Neural cell (in vitro differentiated cells): ENCODE results near the gene MAST4. TPM values are rescaled to one million over a fixed set of nuclear protein-coding genes. Genes with fewer than 3 reads are reported as not detected.

ENCODE experiments used
- H2AFZ ChIP-seq: fragments of 200-600, 300-800 bp; sonication (generic), shearing (Covaris generic); 2 replicates; pipeline ENCODE4 v1.6.0; 2014; ENCODE audit warnings: low read depth, mild to moderate bottlenecking, antibody characterized with exemption, low read length, moderate library complexity
- H3F3A ChIP-seq: fragments of 200-600 bp; shearing (Covaris generic); 2 replicates; pipeline ENCODE4 v1.6.1; 2016; ENCODE audit warnings: mild to moderate bottlenecking, moderate library complexity, mixed read lengths, antibody characterized with exemption, low read length; ENCODE audit not compliant: insufficient read depth, poor library complexity, severe bottlenecking
- H3K27ac ChIP-seq: fragments of 200-600, 300-800 bp; sonication (generic), shearing (Covaris generic); 2 replicates; pipeline ENCODE4 v1.5.1; 2014; ENCODE audit warnings: mild to moderate bottlenecking, low read length, moderate library complexity
- H3K27me3 ChIP-seq: fragments of 300-800, 200-600 bp; sonication (generic), shearing (Covaris generic); 2 replicates; pipeline ENCODE4 v1.6.0; 2014; ENCODE audit warnings: mild to moderate bottlenecking, low read depth, low read length, moderate library complexity; ENCODE audit not compliant: insufficient read depth
- H3K36me3 ChIP-seq: fragments of 300-800, 200-600 bp; sonication (generic), shearing (Covaris generic); 2 replicates; pipeline ENCODE4 v1.5.1; 2014; ENCODE audit warnings: mild to moderate bottlenecking, antibody characterized with exemption, low read length, moderate library complexity; ENCODE audit not compliant: insufficient read depth
- H3K4me2 ChIP-seq: fragments of 300-800, 200-600 bp; sonication (generic), shearing (Covaris generic); 2 replicates; pipeline ENCODE4 v1.6.0; 2014; ENCODE audit warnings: mild to moderate bottlenecking, low read length
- H3K4me3 ChIP-seq: fragments of 300-800, 200-600 bp; sonication (generic), shearing (Covaris generic); 2 replicates; pipeline ENCODE4 v1.5.1; 2014; ENCODE audit warnings: mild to moderate bottlenecking, low read length, moderate library complexity
- H3K79me2 ChIP-seq: fragments of 200-600 bp; shearing (Covaris generic); replicated peaks from 2 replicates; pipeline ENCODE4 v1.6.0; 2014; ENCODE audit warnings: mild to moderate bottlenecking, low read length, moderate library complexity; ENCODE audit not compliant: insufficient read depth
- H3K9ac ChIP-seq: fragments of 300-800, 200-600 bp; sonication (generic), shearing (Covaris generic); 2 replicates; pipeline ENCODE4 v1.6.1; 2016; ENCODE audit warnings: mild to moderate bottlenecking, low read length, mixed read lengths
- H3K9me2 ChIP-seq: fragments of 200-600 bp; shearing (Covaris generic); 2 replicates; pipeline ENCODE4 v1.6.1; 2016; ENCODE audit warnings: mild to moderate bottlenecking, low read length, mixed read lengths; ENCODE audit not compliant: insufficient read depth
- H3K9me3 ChIP-seq: fragments of 200-600, 300-800 bp; sonication (generic), shearing (Covaris generic); 2 replicates; pipeline ENCODE4 v1.6.1; 2016; ENCODE audit warnings: mild to moderate bottlenecking, mixed run types, low read length, moderate library complexity, mixed read lengths
- H4K20me1 ChIP-seq: fragments of 200-600 bp; shearing (Covaris generic); 2 replicates; pipeline ENCODE4 v1.6.1; 2016; ENCODE audit warnings: mild to moderate bottlenecking, mixed run types; ENCODE audit not compliant: insufficient read depth
- CTCF ChIP-seq: fragments of 450-650 bp; IDR thresholded peaks from 2 replicates; pipeline ENCODE4 v1.5.1; 2014; ENCODE audit warnings: antibody characterized with exemption, mild to moderate bottlenecking, moderate library complexity; ENCODE audit not compliant: poor library complexity, severe bottlenecking
- EP300 ChIP-seq: fragments of 450-650 bp; conservative IDR thresholded peaks from 2 replicates; pipeline ENCODE4 v1.6.1; 2014; ENCODE audit warnings: antibody characterized with exemption, mild to moderate bottlenecking, moderate library complexity; ENCODE audit not compliant: poor library complexity, severe bottlenecking
- EZH2 ChIP-seq: fragments of 200-600, 300-800 bp; shearing (Covaris generic), sonication (generic); IDR thresholded peaks from 2 replicates; pipeline ENCODE4 v1.6.1; 2014; ENCODE audit warnings: antibody characterized with exemption, low read length, borderline replicate concordance, mild to moderate bottlenecking; ENCODE audit not compliant: insufficient read depth, poor library complexity, severe bottlenecking
- MXI1 ChIP-seq: fragments of 450-650 bp; conservative IDR thresholded peaks from 2 replicates; pipeline ENCODE4 v1.6.1; 2014; ENCODE audit warnings: antibody characterized with exemption, mild to moderate bottlenecking; ENCODE audit not compliant: poor library complexity, severe bottlenecking
- POLR2AphosphoS5 ChIP-seq: IDR thresholded peaks from 2 replicates; pipeline ENCODE4 v1.6.1; 2012
- RAD21 ChIP-seq: fragments of 450-650 bp; conservative IDR thresholded peaks from 2 replicates; pipeline ENCODE4 v1.6.1; 2014; ENCODE audit warnings: antibody characterized with exemption, mild to moderate bottlenecking, moderate library complexity
- REST ChIP-seq: IDR thresholded peaks from 2 replicates; pipeline ENCODE4 v1.6.1; 2012; ENCODE audit warnings: borderline replicate concordance
- SMC3 ChIP-seq: fragments of 450-650 bp; conservative IDR thresholded peaks from 2 replicates; pipeline ENCODE4 v1.6.1; 2014; ENCODE audit warnings: antibody characterized with exemption, mild to moderate bottlenecking, moderate library complexity; ENCODE audit not compliant: poor library complexity
- TAF1 ChIP-seq: IDR thresholded peaks from 2 replicates; pipeline ENCODE4 v1.6.1; 2012; ENCODE audit warnings: low read depth
- polyA plus RNA-seq: library from polyadenylated mRNA; depleted of rRNA; stranded (reverse); fragments of >200 nt; gene quantifications from 2 replicates; pipeline ENCODE4 v1.2.3, GENCODE V29; 2014

MAST4 gene
- polyA plus RNA-seq, 1 donor from 2014 or later: 2.3 TPM

GRCh38 chr5:66788556-66788955 is 192.4 kb downstream of the MAST4 start:
- Histone ChIP-seq H3K4me3 (no peak overlapping the region), H3K79me2 (no peaks in the 10 kb centered on the region), H4K20me1 (no peaks in the 10 kb centered on the region), H3K27ac (peak overlapping the region; percentile 15), H3K9ac (no peak overlapping the region), H3K9me3 (no peaks in the 10 kb centered on the region), H3K4me2 (no peak overlapping the region), H3K27me3 (no peaks in the 10 kb centered on the region), H3F3A (no peaks in the 10 kb centered on the region), H3K36me3 (no peaks in the 10 kb centered on the region), H2AFZ (no peak overlapping the region), H3K9me2 (no peaks in the 10 kb centered on the region)
- TF ChIP-seq RAD21: no peak
- no peak for TF ChIP-seq EZH2
- TF ChIP-seq MXI1: no peak
- TF ChIP-seq TAF1: no peak
- TF ChIP-seq EP300: no peak
- TF ChIP-seq SMC3: no peak
- no peak for TF ChIP-seq CTCF

GRCh38 chr5:66789434-66789833 is 193.2 kb downstream of the MAST4 start:
- no peak for TF ChIP-seq SMC3
- TF ChIP-seq REST: no peak
- no peak for TF ChIP-seq MXI1
- no peak for TF ChIP-seq RAD21
- TF ChIP-seq TAF1: no peak
- no peak for TF ChIP-seq CTCF
- no peak for TF ChIP-seq EP300
- TF ChIP-seq POLR2AphosphoS5: no peak
- TF ChIP-seq EZH2: no peak
- no peaks in the 10 kb centered on the region for H3K9me2 ChIP-seq
- no peak overlapping the region for H3K4me2 ChIP-seq
- H3K4me3 ChIP-seq: no peak overlapping the region
- H3K36me3 ChIP-seq: no peaks in the 10 kb centered on the region
- H3K27me3 ChIP-seq: no peaks in the 10 kb centered on the region
- H4K20me1 ChIP-seq: no peaks in the 10 kb centered on the region
- no peaks in the 10 kb centered on the region for H3F3A ChIP-seq
- H3K79me2 ChIP-seq: no peaks in the 10 kb centered on the region
- H2AFZ ChIP-seq: no peak overlapping the region
- H3K9ac ChIP-seq: no peak overlapping the region
- no peak overlapping the region for H3K27ac ChIP-seq
- no peaks in the 10 kb centered on the region for H3K9me3 ChIP-seq
